H9 (cell line): ENCODE measurements around the gene CTLA4. TPM values are rescaled to one million over a fixed set of nuclear protein-coding genes. Genes with fewer than 3 reads are reported as not detected.

ENCODE experiments used
- DNase-seq: peaks from one replicate; pipeline ENCODE4 v3.0.0-alpha.2; 2017
- H2AFZ ChIP-seq: one replicate; pipeline ENCODE4 v1.6.1; 2013; ENCODE audit warnings: mild to moderate bottlenecking, low read length, control low read depth, moderate library complexity
- H2AK5ac ChIP-seq: 2 replicates; pipeline ENCODE4 v1.6.1; 2013; ENCODE audit warnings: low read length, control low read depth, mixed read lengths; ENCODE audit not compliant: insufficient read length
- H2BK120ac ChIP-seq: one replicate; pipeline ENCODE4 v1.6.1; 2013; ENCODE audit warnings: low read depth, mild to moderate bottlenecking, low read length, control low read depth, inconsistent platforms; ENCODE audit not compliant: poor library complexity, severe bottlenecking
- H2BK12ac ChIP-seq: 2 replicates; pipeline ENCODE4 v1.6.1; 2013; ENCODE audit warnings: low read length, control low read depth, mixed read lengths, low read depth; ENCODE audit not compliant: insufficient read length
- H2BK15ac ChIP-seq: 2 replicates; pipeline ENCODE4 v1.6.1; 2013; ENCODE audit warnings: low read depth, low read length, control low read depth
- H2BK20ac ChIP-seq: one replicate; pipeline ENCODE4 v1.6.1; 2013; ENCODE audit warnings: low read depth, mild to moderate bottlenecking, low read length, control low read depth, inconsistent platforms; ENCODE audit not compliant: poor library complexity, severe bottlenecking
- H2BK5ac ChIP-seq: 2 replicates; pipeline ENCODE4 v1.6.1; 2013; ENCODE audit warnings: low read length, control low read depth, mixed read lengths; ENCODE audit not compliant: insufficient read length
- H3K14ac ChIP-seq: 2 replicates; pipeline ENCODE4 v1.6.1; 2013; ENCODE audit warnings: low read length, control low read depth; ENCODE audit not compliant: insufficient read depth
- H3K18ac ChIP-seq: 2 replicates; pipeline ENCODE4 v1.6.1; 2013; ENCODE audit warnings: low read depth, mild to moderate bottlenecking, mixed read lengths, low read length, control low read depth; ENCODE audit not compliant: insufficient read length
- H3K23ac ChIP-seq: 2 replicates; pipeline ENCODE4 v1.6.1; 2013; ENCODE audit warnings: low read length, control low read depth, mixed read lengths, low read depth; ENCODE audit not compliant: insufficient read length
- H3K23me2 ChIP-seq: 2 replicates; pipeline ENCODE4 v1.6.1; 2013; ENCODE audit warnings: low read depth, mild to moderate bottlenecking, mixed read lengths, low read length, control low read depth; ENCODE audit not compliant: insufficient read length, poor library complexity, severe bottlenecking
- H3K27ac ChIP-seq: 2 replicates; pipeline ENCODE4 v1.5.1; 2013; ENCODE audit warnings: low read length, control low read depth, mixed read lengths, low read depth; ENCODE audit not compliant: insufficient read length
- H3K27me3 ChIP-seq: 2 replicates; pipeline ENCODE4 v1.6.1; 2013; ENCODE audit warnings: low read length, control low read depth, inconsistent platforms; ENCODE audit not compliant: insufficient read depth
- H3K4ac ChIP-seq: 2 replicates; pipeline ENCODE4 v1.6.1; 2013; ENCODE audit warnings: low read depth, mild to moderate bottlenecking, control low read depth, inconsistent platforms, low read length, moderate library complexity
- H3K4me1 ChIP-seq: 2 replicates; pipeline ENCODE4 v1.6.1; 2013; ENCODE audit warnings: low read length, control low read depth, inconsistent platforms; ENCODE audit not compliant: insufficient read depth
- H3K4me2 ChIP-seq: 2 replicates; pipeline ENCODE4 v1.6.1; 2013; ENCODE audit warnings: low read length, control low read depth, mixed read lengths; ENCODE audit not compliant: insufficient read length, insufficient read depth
- H3K56ac ChIP-seq: 2 replicates; pipeline ENCODE4 v1.6.1; 2013; ENCODE audit warnings: low read depth, mild to moderate bottlenecking, mixed read lengths, low read length, control low read depth; ENCODE audit not compliant: insufficient read length
- H3K79me1 ChIP-seq: 2 replicates; pipeline ENCODE4 v1.6.1; 2013; ENCODE audit warnings: low read depth, mild to moderate bottlenecking, moderate library complexity, low read length, control low read depth, inconsistent platforms; ENCODE audit not compliant: insufficient read depth, poor library complexity, severe bottlenecking
- H3K79me2 ChIP-seq: 2 replicates; pipeline ENCODE4 v1.6.1; 2013; ENCODE audit warnings: low read length, control low read depth, inconsistent platforms; ENCODE audit not compliant: insufficient read depth
- H3K9ac ChIP-seq: 2 replicates; pipeline ENCODE4 v1.6.1; 2013; ENCODE audit warnings: low read length, control low read depth, mixed read lengths; ENCODE audit not compliant: insufficient read length; ENCODE audit errors: extremely low read depth
- H3K9me3 ChIP-seq: one replicate; pipeline ENCODE4 v1.6.1; 2013; ENCODE audit warnings: low read depth, low read length, inconsistent platforms; ENCODE audit not compliant: control insufficient read depth
- H3T11ph ChIP-seq: one replicate; pipeline ENCODE4 v1.6.1; 2013; ENCODE audit warnings: mild to moderate bottlenecking, low read length, control low read depth, inconsistent platforms
- H4K20me1 ChIP-seq: one replicate; pipeline ENCODE4 v1.6.1; 2013; ENCODE audit not compliant: control insufficient read depth, insufficient read length, insufficient read depth
- H4K5ac ChIP-seq: 2 replicates; pipeline ENCODE4 v1.6.1; 2013; ENCODE audit warnings: low read depth, mild to moderate bottlenecking, mixed read lengths, low read length, control low read depth; ENCODE audit not compliant: insufficient read length
- H4K8ac ChIP-seq: replicated peaks from 2 replicates; pipeline ENCODE4 v1.6.1; 2013; ENCODE audit warnings: low read length, control low read depth, mixed read lengths, low read depth; ENCODE audit not compliant: insufficient read length
- H4K91ac ChIP-seq: 2 replicates; pipeline ENCODE4 v1.6.1; 2013; ENCODE audit warnings: low read depth, mild to moderate bottlenecking, moderate library complexity, mixed read lengths, low read length, control low read depth; ENCODE audit not compliant: insufficient read length
- H3K27ac Mint-ChIP-seq, 3 experiments: 2 replicates in 2 of 3; 3 replicates in 1 of 3; pipeline ENCODE4 v1.8.0; 2020 to 2021; ENCODE audit warnings: mixed read lengths in 3 of 3, mild to moderate bottlenecking in 1 of 3, moderate library complexity in 1 of 3
- H3K27me3 Mint-ChIP-seq: 2 replicates; pipeline ENCODE4 v1.8.0; 2021; ENCODE audit warnings: low read depth, mild to moderate bottlenecking, moderate library complexity, mixed read lengths
- H3K36me3 Mint-ChIP-seq, 3 experiments: 2 replicates in 2 of 3; 3 replicates in 1 of 3; pipeline ENCODE4 v1.8.0; 2020 to 2021; ENCODE audit warnings: low read depth in 3 of 3, mixed read lengths in 3 of 3; ENCODE audit not compliant: insufficient read depth in 1 of 3
- H3K4me1 Mint-ChIP-seq, 2 experiments: 2 replicates each; pipeline ENCODE4 v1.8.0; 2020; ENCODE audit warnings: mixed read lengths in 2 of 2
- H3K4me3 Mint-ChIP-seq, 2 experiments: 2 replicates in 1 of 2; 3 replicates in 1 of 2; pipeline ENCODE4 v1.8.0; 2020 to 2021; ENCODE audit warnings: mild to moderate bottlenecking in 2 of 2, mixed read lengths in 2 of 2, moderate library complexity in 1 of 2
- H3K9me3 Mint-ChIP-seq, 2 experiments: 2 replicates in 1 of 2; 3 replicates in 1 of 2; pipeline ENCODE4 v1.8.0; 2020; ENCODE audit warnings: mild to moderate bottlenecking in 2 of 2, mixed read lengths in 2 of 2, moderate library complexity in 1 of 2
- WGBS: extraction: QIAGEN DNeasy Blood & Tissue Kit; methylation state at CpG from one replicate; pipeline ENCODE4 v1.1.7; 2013; ENCODE audit warnings: missing lambda C conversion rate, low lambda C conversion rate, mixed read lengths; ENCODE audit not compliant: insufficient read length; ENCODE audit errors: extremely low coverage; 5-methylcytosine and 5-hydroxymethylcytosine counted together
- total RNA-seq: library from RNA; stranded (reverse); gene quantifications from 2 replicates; pipeline ENCODE4 v1.2.1, GENCODE V29; 2021
- TF ChIP-seq, protein P1 (sequence below): fragments of 200-600 bp; sonication (generic); conservative IDR thresholded peaks from 3 replicates; pipeline ENCODE4 v1.8.0; 2021; ENCODE audit warnings: antibody characterized with exemption, mild to moderate bottlenecking

CTLA4 gene
- total RNA-seq, 1 experiment from 2014 or later = not detected

DNA sequence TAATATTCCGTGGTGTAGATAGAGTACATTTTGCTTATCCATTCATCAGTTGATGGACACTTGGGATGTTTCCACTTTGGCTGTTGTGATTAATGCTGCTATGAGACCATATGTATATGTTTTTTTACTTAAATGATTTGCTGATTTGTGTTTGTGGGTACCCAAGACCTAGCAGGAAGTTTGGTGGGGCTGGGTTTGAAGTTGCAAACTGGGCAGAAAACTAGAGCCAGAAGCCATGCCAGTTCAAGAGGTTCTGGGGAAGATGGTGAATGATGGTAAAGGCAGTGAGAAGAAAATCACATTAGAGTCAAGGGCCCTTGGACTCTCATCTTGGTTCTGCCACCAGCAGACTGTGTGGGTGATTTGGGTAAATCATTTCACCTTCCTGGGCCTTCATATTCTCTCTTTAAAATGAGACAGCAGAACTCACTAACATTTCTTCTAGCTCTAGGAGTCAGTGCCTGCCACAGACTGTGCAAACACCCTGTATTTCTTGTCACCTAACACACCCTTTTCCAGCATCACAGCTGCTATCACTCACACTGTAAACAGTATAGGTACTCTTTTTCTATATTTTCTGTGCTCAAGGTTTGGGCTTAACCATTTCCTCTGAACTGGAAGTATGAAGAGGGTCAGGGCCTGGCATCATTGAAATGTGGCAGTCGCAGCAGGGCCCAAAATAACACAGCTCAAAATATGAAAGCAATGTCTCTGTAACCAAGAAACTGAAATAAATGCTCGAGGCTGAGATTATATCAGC, 8.4 kb upstream of the CTLA4 start:
- Histone ChIP-seq H3K23me2 (no peaks in the 10 kb centered on the region), H3K18ac (no peak overlapping the region), H2BK15ac (no peak overlapping the region), H3K14ac (no peak overlapping the region), H3K4me1 (no peaks in the 10 kb centered on the region), H3K56ac (no peak overlapping the region), H3K23ac (no peak overlapping the region), H2BK12ac (no peak overlapping the region), H2BK20ac (no peak overlapping the region), H3K9ac (no peak overlapping the region), H4K20me1 (no peaks in the 10 kb centered on the region), H3K9me3 (no peaks in the 10 kb centered on the region), H2AK5ac (no peak overlapping the region), H2BK120ac (no peak overlapping the region), H3K27me3 (no peaks in the 10 kb centered on the region), H3K79me1 (no peaks in the 10 kb centered on the region), H2AFZ (no peak overlapping the region), H3K27ac (no peak overlapping the region), H3T11ph (no peak overlapping the region), H3K4me2 (no peak overlapping the region), H4K8ac (no peak overlapping the region), H4K91ac (no peak overlapping the region), H3K4ac (no peak overlapping the region), H3K79me2 (no peaks in the 10 kb centered on the region), H4K5ac (no peak overlapping the region), H2BK5ac (no peak overlapping the region)
- Mint-ChIP-seq H3K27me3 (no peaks in the 10 kb centered on the region), H3K27ac (no peak overlapping the region), H3K9me3 (no peaks in the 10 kb centered on the region), H3K4me1 (no peaks in the 10 kb centered on the region), H3K4me3 (no peak overlapping the region), H3K36me3 (no peaks in the 10 kb centered on the region)
- no CpG with 5 or more reads among the region's 3 CpGs for WGBS
- DNase-seq = no peak
- TF ChIP-seq, protein P1, sequence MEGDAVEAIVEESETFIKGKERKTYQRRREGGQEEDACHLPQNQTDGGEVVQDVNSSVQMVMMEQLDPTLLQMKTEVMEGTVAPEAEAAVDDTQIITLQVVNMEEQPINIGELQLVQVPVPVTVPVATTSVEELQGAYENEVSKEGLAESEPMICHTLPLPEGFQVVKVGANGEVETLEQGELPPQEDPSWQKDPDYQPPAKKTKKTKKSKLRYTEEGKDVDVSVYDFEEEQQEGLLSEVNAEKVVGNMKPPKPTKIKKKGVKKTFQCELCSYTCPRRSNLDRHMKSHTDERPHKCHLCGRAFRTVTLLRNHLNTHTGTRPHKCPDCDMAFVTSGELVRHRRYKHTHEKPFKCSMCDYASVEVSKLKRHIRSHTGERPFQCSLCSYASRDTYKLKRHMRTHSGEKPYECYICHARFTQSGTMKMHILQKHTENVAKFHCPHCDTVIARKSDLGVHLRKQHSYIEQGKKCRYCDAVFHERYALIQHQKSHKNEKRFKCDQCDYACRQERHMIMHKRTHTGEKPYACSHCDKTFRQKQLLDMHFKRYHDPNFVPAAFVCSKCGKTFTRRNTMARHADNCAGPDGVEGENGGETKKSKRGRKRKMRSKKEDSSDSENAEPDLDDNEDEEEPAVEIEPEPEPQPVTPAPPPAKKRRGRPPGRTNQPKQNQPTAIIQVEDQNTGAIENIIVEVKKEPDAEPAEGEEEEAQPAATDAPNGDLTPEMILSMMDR = no peak
